ENCODE measurements around the gene CADPS2.

The CADPS2 gene

GRCh38 chr7:122768827-122769226 is 117.4 kb downstream of the CADPS2 start:
- DNase-seq (ENCODE audit: low spot score), result no peak

- DNase-seq (ENCODE audit: low spot score), result no peak
Measured at GRCh38 chr7:122767339-122767738, 118.9 kb downstream of the CADPS2 start.

GRCh38 chr7:122766593-122766992 is 119.7 kb downstream of the CADPS2 start:
- DNase-seq (ENCODE audit: low spot score), result no peak

- no peak for DNase-seq (ENCODE audit: low spot score)
Measured at GRCh38 chr7:122764902-122765301, 121.4 kb downstream of the CADPS2 start.

- DNase-seq (ENCODE audit: low spot score), result peak; percentile 63
Measured at GRCh38 chr7:122764020-122764419, 122.2 kb downstream of the CADPS2 start.

- no peak for DNase-seq (ENCODE audit: low spot score)
Measured at GRCh38 chr7:122762071-122762470, 124.2 kb downstream of the CADPS2 start.

- no peak for DNase-seq (ENCODE audit: low spot score)
Measured at GRCh38 chr7:122758501-122758900, 127.8 kb downstream of the CADPS2 start.

GRCh38 chr7:122756860-122757259 is 129.4 kb downstream of the CADPS2 start:
- DNase-seq (ENCODE audit: low spot score), result no peak

- DNase-seq (ENCODE audit: low spot score), result no peak
Measured at GRCh38 chr7:122755696-122756095, 130.6 kb downstream of the CADPS2 start.

- no peak for DNase-seq (ENCODE audit: low spot score)
Measured at GRCh38 chr7:122752583-122752982, 133.7 kb downstream of the CADPS2 start.

GRCh38 chr7:122750389-122750788 is 135.9 kb downstream of the CADPS2 start:
- no peak for DNase-seq (ENCODE audit: low spot score)

GRCh38 chr7:122748195-122748594 is 138.1 kb downstream of the CADPS2 start:
- no peak for DNase-seq (ENCODE audit: low spot score)

- no peak for DNase-seq (ENCODE audit: low spot score)
Measured at GRCh38 chr7:122746948-122747347, 139.3 kb downstream of the CADPS2 start.

GRCh38 chr7:122743211-122743610 is 143.0 kb downstream of the CADPS2 start:
- DNase-seq (ENCODE audit: low spot score), result no peak

- no peak for DNase-seq (ENCODE audit: low spot score)
Measured at GRCh38 chr7:122738947-122739346, 147.3 kb downstream of the CADPS2 start.

GRCh38 chr7:122736183-122736582 is 150.1 kb downstream of the CADPS2 start:
- DNase-seq (ENCODE audit: low spot score), result peak; percentile 12

GRCh38 chr7:122727759-122728158 is 158.5 kb downstream of the CADPS2 start:
- no peak for DNase-seq (ENCODE audit: low spot score)

GRCh38 chr7:122727354-122727753 is 158.9 kb downstream of the CADPS2 start:
- DNase-seq (ENCODE audit: low spot score), result no peak

GRCh38 chr7:122726881-122727280 is 159.4 kb downstream of the CADPS2 start:
- no peak for DNase-seq (ENCODE audit: low spot score)

- DNase-seq (ENCODE audit: low spot score), result no peak
Measured at GRCh38 chr7:122724366-122724765, 161.9 kb downstream of the CADPS2 start.

- DNase-seq (ENCODE audit: low spot score), result no peak
Measured at GRCh38 chr7:122719010-122719578, 167.2 kb downstream of the CADPS2 start.

- DNase-seq (ENCODE audit: low spot score), result no peak
Measured at GRCh38 chr7:122717356-122718089, 168.7 kb downstream of the CADPS2 start.

GRCh38 chr7:122715183-122715582 is 171.1 kb downstream of the CADPS2 start:
- DNase-seq (ENCODE audit: low spot score), result no peak

GRCh38 chr7:122710916-122711315 is 175.3 kb downstream of the CADPS2 start:
- no peak for DNase-seq (ENCODE audit: low spot score)
